NCI-H2227 treated with DMSO at 0.1 percent for 48 hours (cell line): Measurements from ENCODE around the gene EXOC3.
"Not testable (repeated sequence)": the region's sequence is repeated elsewhere in the genome, so short reads cannot be mapped to it uniquely, and the experiment has no call there.

Experiments
- DNase-seq: peaks from one replicate; lab custom pipeline; 2025; lab: John Stamatoyannopoulos, UW

EXOC3 gene

GRCh38 chr5:502325-503079 lies 59.5 kb downstream of the EXOC3 start:
- DNase-seq: no peak

- DNase-seq: no peak
These were observed 61.6 kb downstream of the EXOC3 start for GRCh38 chr5:504326-505154.

- DNase-seq: no peak
These were observed 63.1 kb downstream of the EXOC3 start for GRCh38 chr5:505951-506525.

GRCh38 chr5:507986-508575 lies 65.1 kb downstream of the EXOC3 start:
- DNase-seq: not testable (repeated sequence)

GRCh38 chr5:509611-510185 lies 66.7 kb downstream of the EXOC3 start:
- no peak for DNase-seq

GRCh38 chr5:510521-510920 lies 67.5 kb downstream of the EXOC3 start:
- no peak for DNase-seq

GRCh38 chr5:511476-511875 lies 68.5 kb downstream of the EXOC3 start:
- no peak for DNase-seq

- DNase-seq: no peak
These were observed 70.5 kb downstream of the EXOC3 start for GRCh38 chr5:513216-514100.

GRCh38 chr5:514101-514485 lies 71.1 kb downstream of the EXOC3 start:
- no peak for DNase-seq

- DNase-seq: no peak
These were observed 71.7 kb downstream of the EXOC3 start for GRCh38 chr5:514673-515072.

- no peak for DNase-seq
These were observed 72.4 kb downstream of the EXOC3 start for GRCh38 chr5:515273-515836.

- no peak for DNase-seq
These were observed 73.5 kb downstream of the EXOC3 start for GRCh38 chr5:516338-516925.
